ENCODE measurements around the gene LRCH1. TPM values are rescaled to one million over a fixed set of nuclear protein-coding genes. Genes with fewer than 3 reads are reported as not detected.

LRCH1 gene
- total and polyA plus RNA-seq, 10 of the 15 experiments (the other 5 are each of a cell fraction or from before 2014, with no cell fraction given): 5.3 to 48.9 (median 14.4) TPM

- no peak for FAIRE-seq
Observed at GRCh38 chr13:46504036-46504435, 48.9 kb upstream of the LRCH1 start.

More at GRCh38 chr13:46504036-46504435, 48.9 kb upstream of the LRCH1 start:
- no peak overlapping the region for H3K27ac ChIP-seq (ENCODE audit: control insufficient read depth, insufficient read depth)
- H4K20me1 ChIP-seq (ENCODE audit: control insufficient read depth, insufficient read depth): no peaks in the 10 kb centered on the region
- ChIA-PET SMC1A (ENCODE audit: uncharacterized antibody, unreplicated experiment) (interaction anchor here (1.8 kb wide), 1 partner anchor 9 kb away, joined by 5 read pairs; no protein-coding TSS in a partner anchor), RAD21 (ENCODE audit: unreplicated experiment) (no interaction called here), CTCF (interaction anchor here (1.1 kb wide), 1 partner anchor 9 kb away, joined by 3 read pairs; no protein-coding TSS in a partner anchor), POLR2A (interaction anchor here (1.2 kb wide), 1 partner anchor 14 kb away, joined by 3 read pairs; no protein-coding TSS in a partner anchor)
- 85% methylated on average over 2 of the region's 2 CpGs for WGBS (ENCODE audit: insufficient coverage, insufficient replicate concordance, low lambda C conversion rate, missing lambda C conversion rate)
- no TSS peak for BruUV-seq (replicated peaks)
- intact Hi-C loops (cut with micrococcal nuclease; ENCODE audit: unreplicated experiment): no loop called here
- H3K4me3 ChIP-seq: no peak overlapping the region
- no peaks in the 10 kb centered on the region for H3K36me3 ChIP-seq (ENCODE audit: control insufficient read depth in 2 of 2, insufficient read depth in 2 of 2, low read length in 1 of 2)
- H3K9me3 ChIP-seq (replicated peaks; ENCODE audit: control insufficient read depth, insufficient read depth, low read length): no peaks in the 10 kb centered on the region; the same call in 2 of the 3 replicates
- no peak overlapping the region for H3K9ac ChIP-seq (ENCODE audit: control insufficient read depth, insufficient read depth, low read length)
- TF ChIP-seq ZNF384 (IDR thresholded peaks at IDR 0.05; ENCODE audit: borderline replicate concordance, low read depth, low read length): no peak
- TF ChIP-seq WRNIP1 (IDR thresholded peaks at IDR 0.05; ENCODE audit: borderline replicate concordance, low read depth, low read length): no peak
- TF ChIP-seq EGR1 (IDR thresholded peaks at IDR 0.05; ENCODE audit: borderline replicate concordance in 1 of 2, low read depth in 2 of 2, low read length in 2 of 2): no peak
- no peak for TF ChIP-seq ZNF24 (IDR thresholded peaks at IDR 0.05)
- no peak for TF ChIP-seq RCOR1 (conservative IDR thresholded peaks at IDR 0.05; ENCODE audit: low read depth, low read length)
- no peak for TF ChIP-seq PML (IDR thresholded peaks at IDR 0.05; ENCODE audit: low read length)
- TF ChIP-seq, protein P1, sequence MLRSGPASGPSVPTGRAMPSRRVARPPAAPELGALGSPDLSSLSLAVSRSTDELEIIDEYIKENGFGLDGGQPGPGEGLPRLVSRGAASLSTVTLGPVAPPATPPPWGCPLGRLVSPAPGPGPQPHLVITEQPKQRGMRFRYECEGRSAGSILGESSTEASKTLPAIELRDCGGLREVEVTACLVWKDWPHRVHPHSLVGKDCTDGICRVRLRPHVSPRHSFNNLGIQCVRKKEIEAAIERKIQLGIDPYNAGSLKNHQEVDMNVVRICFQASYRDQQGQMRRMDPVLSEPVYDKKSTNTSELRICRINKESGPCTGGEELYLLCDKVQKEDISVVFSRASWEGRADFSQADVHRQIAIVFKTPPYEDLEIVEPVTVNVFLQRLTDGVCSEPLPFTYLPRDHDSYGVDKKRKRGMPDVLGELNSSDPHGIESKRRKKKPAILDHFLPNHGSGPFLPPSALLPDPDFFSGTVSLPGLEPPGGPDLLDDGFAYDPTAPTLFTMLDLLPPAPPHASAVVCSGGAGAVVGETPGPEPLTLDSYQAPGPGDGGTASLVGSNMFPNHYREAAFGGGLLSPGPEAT (IDR thresholded peaks at IDR 0.05; ENCODE audit: low read depth): no peak
- TF ChIP-seq ETV6 (conservative IDR thresholded peaks at IDR 0.05 in 1 of 2, IDR thresholded peaks at IDR 0.05 in 1 of 2; ENCODE audit: borderline replicate concordance in 1 of 2, low read depth in 1 of 2): no peak
- no peak for TF ChIP-seq SMAD5 (IDR thresholded peaks at IDR 0.05; ENCODE audit: low read depth)
- no peak for TF ChIP-seq CHD4 (IDR thresholded peaks at IDR 0.05)
- TF ChIP-seq BRCA1 (IDR thresholded peaks at IDR 0.05; ENCODE audit: low read depth, low read length): no peak
- no peak for TF ChIP-seq TCF3 (IDR thresholded peaks at IDR 0.05; ENCODE audit: borderline replicate concordance, insufficient read depth, low read depth, low read length)
- TF ChIP-seq NBN (IDR thresholded peaks at IDR 0.05): no peak
- TF ChIP-seq HDGF (IDR thresholded peaks at IDR 0.05): no peak
- TF ChIP-seq ZZZ3 (IDR thresholded peaks at IDR 0.05; ENCODE audit: control insufficient read depth, insufficient read length, low read depth): no peak
- no peak overlapping the region for H3K4me2 ChIP-seq (ENCODE audit: control insufficient read depth, insufficient read depth)
- no peaks in the 10 kb centered on the region for H3K79me2 ChIP-seq (ENCODE audit: control insufficient read depth, insufficient read depth, low read length)
- no peaks in the 10 kb centered on the region for H3K27me3 ChIP-seq (replicated peaks in 1 of 2; ENCODE audit: control insufficient read depth in 2 of 2, insufficient read depth in 2 of 2, low read length in 1 of 2)
- H2AFZ ChIP-seq (ENCODE audit: control insufficient read depth, low read depth, low read length): no peak overlapping the region
- no peaks in the 10 kb centered on the region for H3K4me1 ChIP-seq (ENCODE audit: control insufficient read depth, insufficient read depth, low read length)
- DNase-seq (ENCODE audit: low read depth, low spot score) (no peak), ATAC-seq (no peak)
- in situ Hi-C loops (cut with MboI): no loop called here

Data from GM12878 (cell line).